Pancreas (tissue), 10 donors: ENCODE data around the gene SEC31B. TPM values are rescaled to one million over a fixed set of nuclear protein-coding genes. Genes with fewer than 3 reads are reported as not detected.

ENCODE experiments used
- ATAC-seq, 4 donors: fragments of 200-7000 bp; cut with Tn5 transposase; one replicate each; pipeline versions ENCODE4 v1.8.0 to v1.9.1; 2020; ENCODE audit warnings: mild to moderate bottlenecking in 4 of 4, moderate library complexity in 4 of 4
- DNase-seq, 6 donors: peaks; one replicate each; pipeline ENCODE4 v3.0.0-alpha.2; 2020
- FAIRE-seq: peaks from 2 replicates; lab custom pipeline; 2012; peaks lifted over from hg19 to GRCh38; lab: Jason Lieb, UNC
- H3K27ac ChIP-seq, 4 donors: fragments of 200-600 bp; sonication (generic); 1 replicate in 3 of 4; 2 replicates in 1 of 4; pipeline versions ENCODE4 v1.5.0 to v1.8.0; 2020
- H3K27me3 ChIP-seq, 4 donors: fragments of 200-600 bp; one replicate each; pipeline ENCODE4 v1.8.0; 2021
- H3K36me3 ChIP-seq, 3 donors: fragments of 200-600 bp; sonication (generic) in 1 of 3; one replicate each; pipeline versions ENCODE4 v1.5.0 to v1.8.0; 2020 to 2021
- H3K4me1 ChIP-seq, 3 donors: fragments of 200-600 bp; one replicate each; pipeline ENCODE4 v1.8.0; 2021
- H3K4me3 ChIP-seq, 4 donors: fragments of 200-600 bp; sonication (generic) in 2 of 4; one replicate each; pipeline versions ENCODE4 v1.5.0 to v1.8.0; 2020 to 2021
- H3K9me3 ChIP-seq, 4 donors: fragments of 200-600 bp; one replicate each; pipeline ENCODE4 v1.8.0; 2021
- whole genome bisulfite sequencing, 2 donors: extraction: QIAGEN DNeasy Blood & Tissue Kit; methylation state at CpG; one replicate each; pipeline ENCODE4 v1.1.7; 2013; 5-methylcytosine and 5-hydroxymethylcytosine counted together
- intact Hi-C, 3 donors: fragments of 100-400 bp; cut with DNase I; formaldehyde crosslinking; loops; one replicate each; pipeline versions ENCODE4 v1.11.1 to v1.14.2; 2022
- polyA plus RNA-seq, 2 donors: library from polyadenylated mRNA; stranded (reverse); fragments of 200-250 nt; gene quantifications; one replicate each; pipeline ENCODE4 v1.2.3, GENCODE V29; 2013
- total RNA-seq, 6 donors: library from RNA; stranded (reverse); fragmentation: NEBNext Ultra II Directional in 4 of 6; extraction: Animal tissue kit (Norgen Biotek cat#: 25700) in 4 of 6; gene quantifications; one replicate each; pipeline versions ENCODE4 v1.2.1 to v1.2.4, GENCODE V29; 2021 to 2023
- TF ChIP-seq, protein P1 (sequence below), 4 donors: fragments of 200-600 bp; sonication (generic) in 3 of 4; IDR thresholded peaks; one replicate each; pipeline versions ENCODE4 v1.5.0 to v1.8.0; 2021; ENCODE audit warnings: antibody characterized with exemption in 4 of 4
- donor health status: healthy with polysubstance abuse.
- donor health status: DM: no; HTN: no; CAD: no; lungs with moderate emphysema.
- donor health status: DM: no; HTN: no; CAD: no.
- donor health status: control.
- donor health status: control.
- donor health status: Bipolar disorder and iron deficiency.
- donor health status: DM: yes; HTN: yes; CAD: no.
- donor health status: DM: no; HTN: no; CAD: no.
- donor health status: DM: no; HTN: no; CAD: no.
- donor health status: DM: yes; HTN: yes; CAD: no.

The SEC31B gene
- total and polyA plus RNA-seq, 8 donors: 1.8 to 14.4 (median 2.4) TPM

DNA sequence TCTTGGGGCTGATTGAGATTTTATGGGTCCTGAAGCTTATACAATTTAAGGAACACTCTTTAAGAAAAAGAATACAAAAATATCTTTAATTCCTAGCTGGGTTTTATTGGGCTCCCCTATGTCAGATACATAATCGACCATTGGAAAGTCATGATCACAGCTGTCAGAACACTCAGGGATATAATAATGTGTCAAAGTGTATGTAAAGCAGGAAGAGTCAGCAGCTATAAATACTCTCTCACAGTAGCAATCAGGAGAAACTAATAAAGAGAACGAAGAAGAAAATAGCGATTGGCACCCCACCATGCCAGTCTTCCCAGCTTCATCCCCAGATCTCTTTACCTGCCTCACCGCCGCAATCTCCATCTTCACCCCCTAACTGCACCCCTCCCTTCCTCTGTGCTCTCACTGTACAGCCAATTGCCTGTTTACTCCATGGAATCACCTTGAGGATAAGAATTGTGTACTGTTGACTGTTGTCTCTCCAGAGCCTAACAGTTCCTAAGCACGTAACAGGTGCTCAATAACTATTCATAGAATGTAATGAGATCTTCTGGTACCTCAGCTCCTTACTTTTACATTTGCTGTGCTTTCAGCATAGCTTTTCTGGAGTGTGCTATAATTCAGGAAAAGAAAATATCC lies 80.9 kb downstream of the SEC31B start:
- Histone ChIP-seq H3K27ac (no peak overlapping the region), H3K27me3 (no peaks in the 10 kb centered on the region), H3K4me1 (no peaks in the 10 kb centered on the region), H3K4me3 (no peak overlapping the region), H3K36me3 (no peaks in the 10 kb centered on the region), H3K9me3 (no peaks in the 10 kb centered on the region)
- intact Hi-C loops: loop anchor here in 2 of 3 donors (5.0 to 10.0 kb wide), 2 partner anchors 69 to 94 kb away; partner anchors contain the start of gene SCD (in 1 of the 2)
- WGBS, 2 donors: 83 to 85% methylated on average over 6 of the region's 6 CpGs
- ATAC-seq (no peak), DNase-seq (no peak), FAIRE-seq (no peak)
- TF ChIP-seq, protein P1, sequence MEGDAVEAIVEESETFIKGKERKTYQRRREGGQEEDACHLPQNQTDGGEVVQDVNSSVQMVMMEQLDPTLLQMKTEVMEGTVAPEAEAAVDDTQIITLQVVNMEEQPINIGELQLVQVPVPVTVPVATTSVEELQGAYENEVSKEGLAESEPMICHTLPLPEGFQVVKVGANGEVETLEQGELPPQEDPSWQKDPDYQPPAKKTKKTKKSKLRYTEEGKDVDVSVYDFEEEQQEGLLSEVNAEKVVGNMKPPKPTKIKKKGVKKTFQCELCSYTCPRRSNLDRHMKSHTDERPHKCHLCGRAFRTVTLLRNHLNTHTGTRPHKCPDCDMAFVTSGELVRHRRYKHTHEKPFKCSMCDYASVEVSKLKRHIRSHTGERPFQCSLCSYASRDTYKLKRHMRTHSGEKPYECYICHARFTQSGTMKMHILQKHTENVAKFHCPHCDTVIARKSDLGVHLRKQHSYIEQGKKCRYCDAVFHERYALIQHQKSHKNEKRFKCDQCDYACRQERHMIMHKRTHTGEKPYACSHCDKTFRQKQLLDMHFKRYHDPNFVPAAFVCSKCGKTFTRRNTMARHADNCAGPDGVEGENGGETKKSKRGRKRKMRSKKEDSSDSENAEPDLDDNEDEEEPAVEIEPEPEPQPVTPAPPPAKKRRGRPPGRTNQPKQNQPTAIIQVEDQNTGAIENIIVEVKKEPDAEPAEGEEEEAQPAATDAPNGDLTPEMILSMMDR (IDR thresholded peaks at IDR 0.05): no peak

Other genes with a start within 250 kb of the SEC31B start
- 10 to 100 TPM; 11.7 to 18.6 (median 13.4) TPM for gene BLOC1S2, start 233.2 kb downstream of the SEC31B start, total RNA-seq
- gene BLOC1S2, start 233.2 kb downstream of the SEC31B start, polyA plus RNA-seq: 10 to 100 TPM; 14.0 to 30.4 TPM
- gene PKD2L1, start 189.6 kb downstream of the SEC31B start, total RNA-seq: not detected
- gene PKD2L1, start 189.6 kb downstream of the SEC31B start, polyA plus RNA-seq: under 1 TPM; 0.11 to 0.54 TPM
- gene SCD, start 172.6 kb downstream of the SEC31B start, total RNA-seq: 10 to 100 TPM in 3 of 6 donors, 1 to 10 TPM in 3; 1.9 to 87.6 (median 9.7) TPM
- 10 to 100 TPM; 10.9 to 30.1 TPM for gene SCD, start 172.6 kb downstream of the SEC31B start, polyA plus RNA-seq
- gene WNT8B, start 56.9 kb downstream of the SEC31B start, total RNA-seq: under 1 TPM; 0.14 to 0.59 (median 0.36) TPM
- gene WNT8B, start 56.9 kb downstream of the SEC31B start, polyA plus RNA-seq: under 1 TPM; 0.08 to 0.14 TPM
- gene NDUFB8, start 10.0 kb upstream of the SEC31B start, total RNA-seq: 10 to 100 TPM; 35.5 to 60.6 (median 48.5) TPM
- gene NDUFB8, start 10.0 kb upstream of the SEC31B start, polyA plus RNA-seq: 100 to 1,000 TPM; 121 to 156 TPM
- 10 to 100 TPM; 13.3 to 21.8 (median 16.3) TPM for gene HIF1AN, start 16.1 kb upstream of the SEC31B start, total RNA-seq
- gene HIF1AN, start 16.1 kb upstream of the SEC31B start, polyA plus RNA-seq: 1 to 10 TPM; 6.3 to 7.3 TPM
- gene PAX2, start 225.7 kb upstream of the SEC31B start, total RNA-seq: under 1 TPM; 0.18 to 0.42 (median 0.26) TPM
- under 1 TPM; 0.07 to 0.49 TPM for gene PAX2, start 225.7 kb upstream of the SEC31B start, polyA plus RNA-seq